Measurements from ENCODE around the gene ABCA9.

DNA sequence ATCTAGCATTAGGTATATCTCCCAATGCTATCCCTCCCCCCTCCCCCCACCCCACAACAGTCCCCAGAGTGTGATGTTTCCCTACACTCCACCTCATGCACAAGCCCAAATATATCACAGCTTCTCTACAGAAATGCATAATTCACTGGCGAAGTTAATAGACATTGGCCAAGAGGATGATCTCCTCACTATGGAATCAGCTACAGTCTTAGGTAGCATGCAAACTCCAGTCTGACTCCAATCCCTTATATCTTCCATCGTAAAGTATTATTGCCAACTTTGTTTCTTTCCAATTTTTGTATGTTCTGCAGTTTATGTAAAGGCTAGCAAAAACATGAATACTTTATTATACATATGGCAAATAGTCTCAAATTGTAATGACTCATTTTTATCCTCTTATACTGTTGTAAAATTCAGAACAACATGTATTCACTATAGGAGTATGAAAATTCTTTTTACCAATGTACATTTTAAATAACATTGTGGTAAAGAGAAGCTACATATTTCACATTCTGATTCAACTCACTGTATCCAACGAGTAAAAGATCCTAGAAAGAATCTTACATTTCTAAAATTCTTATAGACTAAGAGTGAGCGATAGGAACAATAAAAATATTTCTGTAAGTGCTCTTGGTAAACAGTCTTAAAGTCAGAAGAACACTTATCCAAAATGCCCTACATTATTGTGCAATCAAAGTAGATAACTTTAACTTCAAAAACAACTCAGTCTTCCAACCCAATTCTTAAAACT is 106.4 kb downstream of the ABCA9 start:
- no peak for TF ChIP-seq EZH2 (IDR thresholded peaks at IDR 0.05; ENCODE audit: borderline replicate concordance, low read depth, low read length, severe bottlenecking)
- TF ChIP-seq, protein P1, sequence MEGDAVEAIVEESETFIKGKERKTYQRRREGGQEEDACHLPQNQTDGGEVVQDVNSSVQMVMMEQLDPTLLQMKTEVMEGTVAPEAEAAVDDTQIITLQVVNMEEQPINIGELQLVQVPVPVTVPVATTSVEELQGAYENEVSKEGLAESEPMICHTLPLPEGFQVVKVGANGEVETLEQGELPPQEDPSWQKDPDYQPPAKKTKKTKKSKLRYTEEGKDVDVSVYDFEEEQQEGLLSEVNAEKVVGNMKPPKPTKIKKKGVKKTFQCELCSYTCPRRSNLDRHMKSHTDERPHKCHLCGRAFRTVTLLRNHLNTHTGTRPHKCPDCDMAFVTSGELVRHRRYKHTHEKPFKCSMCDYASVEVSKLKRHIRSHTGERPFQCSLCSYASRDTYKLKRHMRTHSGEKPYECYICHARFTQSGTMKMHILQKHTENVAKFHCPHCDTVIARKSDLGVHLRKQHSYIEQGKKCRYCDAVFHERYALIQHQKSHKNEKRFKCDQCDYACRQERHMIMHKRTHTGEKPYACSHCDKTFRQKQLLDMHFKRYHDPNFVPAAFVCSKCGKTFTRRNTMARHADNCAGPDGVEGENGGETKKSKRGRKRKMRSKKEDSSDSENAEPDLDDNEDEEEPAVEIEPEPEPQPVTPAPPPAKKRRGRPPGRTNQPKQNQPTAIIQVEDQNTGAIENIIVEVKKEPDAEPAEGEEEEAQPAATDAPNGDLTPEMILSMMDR (IDR thresholded peaks at IDR 0.05; ENCODE audit: borderline replicate concordance, extremely low read depth, low read length, poor library complexity, severe bottlenecking): no peak

All from DND-41 (cell line).